CD4-positive, alpha-beta T cell treated with Interleukin-17A for 1 hour (primary cell): ENCODE measurements around the gene RNF222.
A peak's percentile ranks its signal among the peaks of the same experiment; 100 is the strongest.
"Not testable (repeated sequence)": the region's sequence is repeated elsewhere in the genome, so short reads cannot be mapped to it uniquely, and the experiment has no call there.

Experiments
- DNase-seq: peaks from one replicate; pipeline ENCODE4 v3.0.0-alpha.2; 2020

Gene RNF222

DNA sequence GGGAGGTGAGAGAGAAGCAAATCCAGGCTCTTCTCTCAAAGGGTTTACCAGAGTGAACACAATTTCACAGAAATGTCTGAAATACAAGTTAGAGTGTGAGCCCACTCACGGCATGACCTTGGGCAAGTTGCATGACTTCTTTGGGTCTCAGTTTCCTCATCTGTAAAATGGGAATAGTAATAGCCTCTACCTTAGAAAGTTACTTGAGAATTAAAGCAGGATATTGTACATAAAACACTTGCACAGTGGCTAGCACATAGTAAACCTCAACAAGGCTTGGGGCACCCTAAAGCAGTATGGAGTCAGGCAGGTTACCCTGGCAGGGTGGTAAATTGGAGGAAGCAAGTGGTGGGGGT lies 13.2 kb upstream of the RNF222 start:
- DNase-seq, result no peak

DNA sequence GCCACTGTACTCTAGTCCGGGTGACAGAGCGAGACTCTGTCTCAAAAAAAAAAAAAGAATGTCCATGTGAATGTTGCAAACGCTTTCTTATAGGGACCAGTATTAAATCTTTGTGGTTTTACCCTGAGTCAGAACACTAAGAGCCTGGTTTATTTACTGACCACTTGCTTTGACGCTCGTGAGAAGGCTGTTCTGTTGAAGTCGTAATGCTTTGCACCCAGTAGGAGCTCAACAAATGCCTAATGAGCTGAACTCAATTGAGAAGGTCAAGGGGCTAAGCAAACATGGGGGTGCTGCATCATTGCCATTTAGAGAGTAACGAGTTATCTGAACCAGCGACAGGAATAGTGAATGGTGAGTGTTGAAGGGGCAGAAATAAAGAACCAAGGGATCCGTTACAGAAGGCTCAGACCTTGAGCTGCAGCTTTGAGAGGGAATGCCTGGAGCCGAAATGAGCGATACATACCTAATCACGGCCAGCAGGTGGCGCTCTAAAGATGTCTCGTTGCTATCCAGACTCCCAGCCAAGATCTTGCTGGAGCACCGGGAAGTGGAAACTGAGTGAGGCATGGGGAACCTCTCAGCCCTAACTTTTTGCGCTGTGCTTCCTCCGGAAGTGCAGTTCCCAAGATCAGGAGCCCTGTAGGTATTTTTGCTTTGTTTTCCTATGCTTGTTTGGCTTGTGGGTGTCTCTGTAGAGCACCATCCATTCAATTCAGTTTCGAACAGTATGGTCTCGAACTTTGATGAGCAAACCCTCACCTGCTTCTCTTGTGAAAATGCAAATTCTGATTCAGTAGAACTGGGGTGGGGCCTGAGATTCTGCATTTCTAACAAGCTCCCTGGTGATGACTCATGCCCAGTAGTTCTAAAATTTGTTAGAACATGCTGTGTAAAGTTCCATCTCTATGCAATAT lies 12.6 kb upstream of the RNF222 start:
- peak; percentile 81 for DNase-seq

DNA sequence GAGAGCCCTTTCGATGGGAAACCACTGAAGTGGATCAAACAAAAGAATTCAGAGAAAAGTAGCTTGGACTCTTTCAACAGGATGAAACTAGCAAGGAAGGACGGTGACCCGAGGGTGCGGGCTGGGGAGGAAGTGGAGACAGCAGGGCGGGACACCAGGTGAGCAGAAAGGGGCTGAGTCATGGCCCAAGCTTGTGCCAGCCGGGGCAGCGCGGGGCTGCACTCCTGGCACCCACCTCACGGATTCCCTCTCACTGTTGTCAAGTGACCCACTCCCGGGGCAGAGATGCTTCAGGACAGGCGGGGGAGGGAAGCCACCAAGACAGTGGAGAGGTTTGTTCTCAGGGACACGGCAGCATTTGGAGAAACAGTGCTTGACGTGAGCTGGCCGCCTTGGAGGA lies 10.7 kb upstream of the RNF222 start:
- no peak for DNase-seq

DNA sequence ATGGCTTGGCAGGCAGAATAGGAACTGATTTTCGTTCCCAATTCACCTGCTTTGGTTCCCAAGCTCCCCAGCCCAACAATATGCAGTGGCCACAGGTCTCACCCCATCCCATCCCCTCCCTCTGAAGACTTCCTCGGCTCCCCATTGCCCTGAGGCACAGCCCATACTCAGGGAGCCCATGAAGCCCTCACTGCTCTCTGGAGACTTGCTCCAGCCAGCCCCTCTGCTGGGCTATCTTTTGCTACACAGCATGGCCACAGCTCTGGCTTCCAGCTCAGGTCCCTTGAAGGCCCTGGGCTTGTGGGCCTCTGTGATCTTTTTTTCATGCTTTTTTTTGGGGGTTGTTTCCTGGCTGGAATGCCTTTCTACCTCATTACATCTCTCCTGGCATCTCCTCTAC lies 8.5 kb upstream of the RNF222 start:
- no peak for DNase-seq

DNA sequence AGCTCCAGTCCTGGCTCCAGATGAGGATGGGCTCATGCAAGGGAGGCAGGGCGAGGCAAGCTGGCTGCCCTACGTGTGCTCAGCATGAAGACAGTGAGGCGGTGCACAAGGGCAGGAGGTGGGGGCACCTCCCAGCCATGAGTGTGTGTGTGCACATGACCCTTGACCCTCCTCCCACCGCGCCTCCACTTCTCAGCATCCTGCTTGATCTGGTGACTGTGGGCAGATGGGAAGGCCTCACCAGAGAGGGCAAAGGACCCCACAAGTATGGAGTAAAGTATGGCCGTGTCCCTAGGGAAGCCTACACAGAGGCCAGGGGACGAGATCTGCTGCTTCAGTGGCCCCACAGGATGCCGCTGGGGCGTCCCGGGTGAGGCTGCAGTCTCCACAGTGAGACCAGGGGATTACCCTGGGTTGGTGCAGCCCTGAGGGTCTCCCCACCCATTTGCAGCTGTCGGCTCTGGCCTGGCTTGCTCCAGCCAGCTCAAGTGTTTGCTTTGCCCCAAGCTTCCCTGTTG lies 7.9 kb upstream of the RNF222 start:
- no peak for DNase-seq

DNA sequence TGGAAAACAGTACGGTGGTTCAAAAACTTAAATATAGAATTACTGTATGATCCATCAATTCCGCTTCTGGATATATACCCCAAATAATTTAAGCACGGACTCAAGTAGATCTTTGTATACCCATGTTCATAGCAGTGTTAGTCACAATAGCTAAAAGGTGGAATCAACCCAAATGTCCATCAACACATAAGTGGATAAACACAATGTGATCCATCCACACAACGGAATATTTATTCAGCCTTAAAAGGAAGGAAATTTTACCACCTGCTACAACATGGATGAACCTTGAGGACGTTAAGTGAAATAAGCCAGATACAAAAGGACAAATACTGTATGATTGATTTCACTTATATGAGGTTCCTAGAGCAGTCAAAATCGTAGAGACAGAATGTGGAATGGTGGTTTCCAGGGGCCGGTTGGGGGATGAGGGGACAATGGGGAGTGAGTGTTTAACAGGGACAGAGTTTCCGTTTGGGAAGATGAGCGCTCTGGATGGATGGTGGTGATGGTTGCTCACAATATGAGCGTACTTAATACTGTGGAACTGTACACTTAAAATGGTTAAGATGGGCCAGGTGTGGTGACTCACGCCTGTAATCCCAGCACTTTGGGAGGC lies 5.4 kb upstream of the RNF222 start:
- DNase-seq, result no peak

DNA sequence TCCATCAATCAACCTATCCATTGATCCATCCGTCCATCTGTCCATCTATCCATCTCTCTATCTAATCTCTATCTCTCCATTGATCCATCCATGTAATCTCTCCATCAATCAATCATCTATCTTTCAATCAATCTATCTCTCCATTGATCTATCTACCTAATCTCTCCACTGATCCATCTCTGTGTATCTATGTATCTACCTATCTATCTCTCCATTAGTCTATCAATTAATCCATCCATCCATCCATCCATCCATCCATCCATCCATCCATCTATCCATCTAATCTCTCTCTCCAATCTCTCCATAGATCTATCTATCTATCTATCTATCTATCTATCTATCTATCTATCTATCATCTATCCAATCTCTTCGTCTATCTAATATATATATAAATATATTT lies 3.5 kb upstream of the RNF222 start:
- no peak for DNase-seq

DNA sequence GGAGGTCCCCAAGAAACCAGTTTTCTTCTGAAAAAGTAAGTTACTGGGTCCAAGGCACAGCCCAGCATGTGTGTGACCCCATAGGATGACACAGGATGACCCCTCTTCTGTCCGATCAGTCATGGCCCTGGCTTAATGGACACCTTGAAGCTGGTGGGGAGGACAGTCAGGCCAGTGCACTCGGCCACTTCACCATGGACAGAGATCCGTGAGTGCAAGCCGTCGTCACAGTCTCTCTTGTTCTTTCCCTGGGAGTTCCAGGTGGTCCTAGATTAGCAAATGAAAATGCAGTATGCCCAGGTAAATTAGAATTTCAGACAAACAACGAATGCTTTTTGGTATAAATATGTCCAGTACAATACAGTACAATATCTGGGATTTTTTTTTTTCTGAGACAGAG lies 1.4 kb upstream of the RNF222 start:
- DNase-seq, result no peak

DNA sequence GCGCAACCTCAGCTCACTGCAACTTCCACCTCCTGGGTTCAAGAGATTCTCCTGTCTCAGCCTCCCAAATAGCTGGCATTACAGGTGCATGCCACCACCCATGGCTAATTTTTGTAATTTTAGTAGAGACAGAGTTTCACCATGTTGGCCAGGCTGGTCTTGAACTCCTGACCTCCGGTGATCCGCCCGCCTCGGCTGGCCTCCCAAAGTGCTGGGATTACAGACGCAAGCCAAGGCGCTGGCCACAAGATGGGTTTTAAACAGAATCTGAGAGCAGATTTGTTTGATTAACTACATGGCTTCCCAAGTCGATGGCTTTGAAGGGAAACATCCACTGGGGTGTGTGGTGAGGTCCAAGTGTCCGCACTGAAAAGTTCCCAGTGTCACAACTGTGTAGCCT lies 3.1 kb downstream of the RNF222 start:
- DNase-seq, result not testable (repeated sequence)

DNA sequence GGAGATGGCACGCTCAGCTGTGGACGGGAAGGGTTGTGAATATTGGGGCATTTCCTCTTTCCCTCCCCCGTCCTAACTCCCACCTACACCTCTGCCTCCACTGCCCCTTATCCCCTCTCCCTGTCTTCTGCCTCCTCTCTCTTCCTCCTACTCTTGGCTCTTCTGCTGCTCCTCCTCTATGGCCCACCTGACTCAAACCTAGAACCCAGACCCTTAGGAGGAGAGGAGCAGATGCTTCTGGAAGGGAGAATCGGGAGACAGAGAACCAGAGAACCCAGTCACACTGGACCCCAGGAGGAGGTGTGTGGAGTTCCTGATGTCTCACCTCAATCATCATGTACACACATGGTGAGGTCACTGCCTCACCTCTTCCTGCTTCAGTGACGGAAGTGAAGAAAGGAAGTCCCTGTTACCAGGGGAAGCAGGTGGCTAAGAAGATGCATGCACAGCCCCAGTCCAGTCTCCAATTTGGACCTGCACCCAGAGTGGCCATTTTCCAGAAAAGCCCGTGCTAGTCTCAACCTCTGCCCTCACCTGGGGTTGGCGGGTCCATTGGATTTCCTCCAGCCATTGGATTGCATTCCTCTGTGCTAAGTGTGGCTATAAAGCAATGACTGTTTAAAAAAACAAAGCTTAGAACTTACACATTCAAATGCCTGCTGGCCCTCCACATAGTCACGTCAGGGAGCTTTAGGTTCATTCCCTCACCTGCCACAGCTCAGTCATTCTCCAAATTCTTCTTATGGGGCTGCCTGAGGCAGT lies 4.0 kb downstream of the RNF222 start:
- peak; percentile 72 for DNase-seq

DNA sequence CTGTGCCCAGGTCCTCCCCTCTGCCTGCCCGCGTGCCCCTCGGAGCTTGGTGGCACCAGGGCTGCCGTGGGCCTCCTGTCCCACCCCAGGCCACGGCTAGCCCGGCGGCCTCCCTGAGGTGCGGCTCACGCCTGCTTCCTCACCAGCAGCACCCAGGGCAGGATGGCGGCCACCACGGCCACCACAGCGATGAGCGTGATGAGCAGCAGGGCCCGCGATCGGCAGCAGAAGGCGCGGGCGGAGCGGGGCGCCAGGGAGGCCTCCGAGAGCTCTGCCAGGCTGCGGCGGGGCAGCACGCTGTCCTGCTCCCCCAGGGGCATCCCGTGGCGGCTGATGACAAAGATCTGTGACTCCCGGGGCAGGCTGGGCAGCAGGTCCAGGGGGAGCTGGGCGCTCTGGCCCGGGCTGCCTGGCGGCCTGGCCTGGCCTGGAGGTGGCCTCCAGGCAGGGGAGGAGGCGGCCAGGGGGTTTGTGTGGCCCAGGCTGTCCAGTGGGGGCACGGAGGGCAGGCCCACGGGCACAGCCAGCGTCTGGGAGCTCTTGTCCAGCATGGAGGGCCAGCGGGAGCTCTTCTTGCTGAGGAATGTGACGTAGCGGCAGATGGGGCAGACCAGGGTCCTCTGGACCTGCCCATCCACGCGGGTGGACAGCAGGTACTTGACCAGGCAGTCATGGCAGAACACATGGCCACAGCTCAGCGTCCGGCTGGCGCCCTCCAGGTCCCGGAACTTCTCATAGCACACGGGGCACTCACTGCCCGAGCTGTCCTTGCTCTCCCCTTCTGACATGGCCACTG lies 4.8 kb downstream of the RNF222 start:
- no peak for DNase-seq

DNA sequence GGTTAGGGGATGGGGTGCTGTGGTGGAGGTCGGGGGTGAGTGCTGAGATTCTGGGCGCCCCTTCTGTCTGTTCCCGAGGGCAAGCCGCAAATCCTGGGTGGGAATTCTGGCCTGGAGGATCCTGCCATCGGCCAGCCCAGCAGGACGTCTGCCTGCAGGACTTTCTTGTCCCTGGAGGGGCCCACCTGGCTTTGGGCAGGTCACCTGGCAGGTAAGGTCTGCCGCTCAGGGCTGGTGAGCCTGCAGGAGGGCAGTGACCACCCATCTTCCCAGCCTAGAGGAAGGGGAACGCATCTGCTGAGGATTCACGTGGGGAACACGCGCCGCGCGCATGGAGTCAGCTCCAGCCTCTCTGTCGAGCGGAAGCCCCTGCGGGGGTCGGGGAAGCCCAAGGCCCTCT lies 5.4 kb downstream of the RNF222 start:
- DNase-seq, result no peak

DNA sequence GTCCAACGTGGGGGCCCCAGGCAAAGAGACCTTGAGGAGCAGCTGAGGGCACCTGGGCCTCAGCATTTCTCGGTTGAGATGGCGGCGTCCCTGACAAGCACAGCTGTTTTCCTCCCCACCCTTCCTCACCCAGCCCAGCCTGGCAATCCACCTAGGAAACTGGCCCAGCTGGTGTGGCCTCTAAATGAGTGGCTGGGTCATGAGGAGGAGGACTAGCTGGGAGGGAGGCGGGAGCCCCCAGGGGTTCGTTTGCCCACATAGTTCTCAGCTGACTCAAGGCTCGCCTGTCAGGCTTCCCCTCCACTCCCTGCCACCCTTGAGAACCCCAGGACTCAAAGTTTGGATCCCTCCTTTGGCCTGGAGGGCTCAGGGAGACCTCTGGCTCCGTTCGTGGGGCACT lies 5.9 kb downstream of the RNF222 start:
- no peak for DNase-seq

DNA sequence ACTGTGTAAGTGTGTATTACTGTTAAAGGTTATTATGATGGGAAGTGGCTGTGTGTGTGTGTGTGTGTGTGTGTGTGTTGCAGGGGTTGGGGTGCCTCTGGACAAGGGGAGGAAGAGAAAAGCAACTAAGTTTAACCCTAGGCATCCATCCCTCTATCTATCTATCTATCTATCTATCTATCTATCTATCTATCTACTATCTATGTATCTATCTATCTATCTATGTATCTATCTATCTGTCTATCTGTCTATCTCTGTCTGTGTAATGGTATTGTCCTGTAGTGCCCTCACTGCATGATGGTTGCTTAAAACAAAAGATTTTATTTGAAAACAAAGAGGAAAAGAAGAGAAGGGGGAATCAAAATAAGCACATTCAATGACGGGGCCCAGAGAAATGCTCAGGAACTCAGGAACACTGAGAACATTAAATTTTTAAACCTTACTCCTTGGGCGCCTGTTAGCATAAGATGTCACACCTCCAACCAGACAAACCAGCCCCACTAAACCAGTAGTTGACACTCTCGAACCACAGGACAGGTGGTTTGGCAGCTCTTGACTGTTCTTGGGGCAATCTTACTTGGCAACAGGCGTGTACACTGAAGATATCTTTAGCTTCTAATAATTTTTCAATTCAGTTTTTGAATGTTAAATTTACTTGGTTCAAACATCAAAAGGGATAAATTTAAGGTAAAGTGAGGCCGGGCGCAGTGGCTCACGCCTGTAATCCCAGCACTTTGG lies 9.5 kb downstream of the RNF222 start:
- peak; percentile 61 for DNase-seq

DNA sequence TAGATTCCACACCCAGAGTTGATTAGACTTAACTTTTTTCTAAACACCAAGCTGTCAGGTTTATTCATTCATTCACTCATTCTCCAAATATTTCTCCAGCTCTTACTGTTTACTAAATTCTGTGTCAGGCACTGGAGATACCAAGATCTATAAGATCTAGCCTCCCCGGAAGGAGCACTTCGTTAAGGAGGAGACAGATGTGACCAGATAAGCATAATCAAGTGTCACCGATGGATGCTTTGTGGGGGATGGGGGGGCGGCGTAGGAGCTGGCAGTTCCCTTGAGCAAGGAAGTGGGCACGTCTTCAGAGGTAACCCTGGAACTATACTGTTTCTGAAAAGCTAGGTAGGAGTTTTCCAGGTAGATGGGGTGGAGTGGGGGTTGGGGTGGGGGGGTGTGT lies 10.8 kb downstream of the RNF222 start:
- DNase-seq, result no peak

DNA sequence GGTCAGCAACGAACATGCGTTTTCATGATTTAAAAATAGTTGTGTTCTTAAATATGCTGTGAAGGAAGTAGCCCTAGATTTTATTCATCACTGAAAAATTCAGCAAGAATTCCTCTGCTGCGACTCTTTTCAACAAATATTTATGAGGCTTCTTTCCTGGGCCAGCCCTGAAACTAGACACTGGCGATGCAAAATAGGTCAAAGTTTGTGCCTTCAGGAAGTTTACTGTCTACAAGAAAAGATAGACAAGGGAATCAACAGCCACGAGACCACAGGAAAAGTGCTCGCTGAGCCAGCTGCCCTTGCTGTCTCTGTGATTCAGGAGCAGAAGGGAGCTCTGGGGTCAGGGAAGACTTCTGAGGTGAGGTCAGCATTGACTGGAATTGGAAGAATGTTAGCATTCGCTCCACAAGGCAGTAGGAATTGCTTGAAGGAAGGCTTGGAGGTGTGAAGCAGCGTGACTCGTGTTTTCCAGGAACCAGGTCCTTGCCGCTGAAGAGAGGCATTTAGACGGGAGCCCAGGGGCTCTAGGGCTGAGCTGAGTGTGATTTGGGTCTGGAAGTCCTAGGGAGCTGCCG lies 12.7 kb downstream of the RNF222 start:
- DNase-seq, result no peak

DNA sequence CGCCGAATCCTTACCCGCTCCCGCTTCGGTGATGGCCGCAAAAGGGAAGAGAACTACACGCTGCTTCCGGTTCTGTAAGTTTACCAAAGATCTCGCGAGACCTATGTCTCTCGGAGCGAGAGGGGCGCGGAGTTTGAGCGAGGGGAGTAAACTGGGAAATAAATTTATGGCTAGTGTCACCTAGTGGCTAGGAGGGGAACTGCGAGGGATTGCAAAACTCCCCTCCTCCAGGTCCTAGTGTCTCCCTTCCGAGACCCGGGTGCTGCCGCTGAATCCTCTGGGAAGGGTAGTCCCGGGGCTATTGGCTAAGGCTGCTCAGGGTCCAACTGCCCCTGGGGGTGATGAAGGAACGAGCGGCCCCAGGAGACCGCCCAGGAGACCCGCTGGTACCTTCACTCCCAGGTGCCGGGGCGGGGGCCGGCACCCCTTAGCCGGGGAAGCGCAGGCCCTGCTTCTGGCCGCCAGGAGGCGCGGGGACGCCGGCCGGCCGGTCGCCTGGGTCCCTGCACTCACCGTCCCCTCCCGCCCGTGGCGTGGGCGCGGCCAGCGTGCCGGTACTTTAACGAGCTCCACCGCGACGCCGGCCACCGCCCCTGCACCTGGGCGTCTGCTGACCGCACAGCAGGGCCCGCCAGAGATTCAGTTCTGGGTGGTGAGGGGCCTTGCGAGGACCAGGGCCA lies 14.3 kb downstream of the RNF222 start, which contains the start of gene RPL26:
Gene RPL26, minus strand, starts transcription at position 51 of the 680 bp plus-strand sequence. CDS start 883 bp downstream, outside the sequence.
- peak; percentile 98 for DNase-seq

DNA sequence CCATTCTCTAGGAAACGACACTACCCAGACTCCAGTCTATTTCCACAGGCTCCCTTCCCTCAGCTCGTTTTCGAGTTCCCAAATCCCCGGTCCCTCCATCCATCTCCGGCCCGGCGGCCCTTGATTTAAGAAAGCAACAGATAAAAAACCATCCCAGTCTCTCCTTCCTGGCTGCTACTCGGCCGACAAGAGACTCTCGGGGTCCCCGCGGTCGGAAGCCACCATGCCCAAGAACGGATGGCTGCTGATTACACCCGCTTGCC lies 14.8 kb downstream of the RNF222 start:
- no peak for DNase-seq

DNA sequence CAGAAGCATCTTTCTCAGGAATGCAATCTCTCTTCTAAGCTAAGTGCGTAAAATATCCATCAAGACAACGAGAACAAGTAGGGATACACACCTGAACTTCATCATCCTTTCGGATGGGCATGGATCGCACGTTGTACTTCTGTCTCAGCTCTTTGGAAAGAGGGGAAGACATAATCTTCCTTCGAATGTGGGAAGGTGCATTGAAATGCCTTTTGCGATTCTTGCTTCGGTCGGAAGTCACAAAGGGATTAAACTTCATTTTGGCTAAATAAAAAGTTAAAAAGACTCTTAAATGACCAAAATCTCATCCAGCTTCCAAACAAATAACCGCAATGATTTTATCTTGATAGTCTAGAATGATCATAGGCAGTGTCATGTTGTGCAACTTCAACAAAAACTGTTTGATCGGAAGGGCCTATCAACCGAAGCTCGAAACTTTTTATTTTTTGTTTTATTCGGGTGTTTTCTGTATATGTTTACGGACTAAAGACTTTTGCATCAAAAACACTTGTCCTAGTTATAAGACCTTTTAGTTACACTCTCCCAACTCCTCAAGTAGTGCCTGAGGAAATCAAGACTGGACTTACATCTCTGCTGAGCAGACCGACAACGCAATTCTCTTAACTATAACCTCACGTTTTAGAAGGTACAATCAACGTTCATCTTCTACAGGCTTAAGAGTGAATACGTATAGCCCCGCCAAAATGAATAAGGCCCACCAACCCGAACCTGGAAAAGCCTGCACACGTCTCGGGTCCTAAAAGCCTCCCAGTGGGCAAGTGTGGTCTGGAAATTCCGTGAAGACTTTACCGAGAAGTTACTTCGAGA lies 15.4 kb downstream of the RNF222 start:
- peak; percentile 19 for DNase-seq

DNA sequence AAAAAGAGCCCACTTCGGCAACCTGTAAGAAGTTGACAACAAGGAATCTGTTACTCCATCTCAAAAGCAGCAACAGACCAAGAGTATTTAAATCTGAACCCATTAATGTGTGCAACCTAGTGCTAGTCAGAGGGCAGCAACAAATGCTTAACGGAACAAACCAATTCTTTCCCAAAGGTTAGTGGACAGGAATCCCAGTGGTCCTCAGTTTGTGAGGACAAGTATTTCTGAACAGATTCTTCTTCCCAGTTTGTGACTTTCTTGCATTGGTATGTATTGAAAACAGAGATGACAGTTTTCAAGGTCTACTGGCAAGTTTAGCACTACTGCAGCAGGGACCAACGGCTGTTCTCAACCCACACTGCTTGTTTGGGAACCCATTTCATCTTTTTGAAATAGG lies 17.6 kb downstream of the RNF222 start:
- no peak for DNase-seq
